HG03342 (cell line): Measurements from ENCODE around the gene LUZP2.

Source experiments
- ATAC-seq: cut with Tn5 transposase; IDR thresholded peaks from one replicate; pipeline ENCODE4 v1.9.1; 2021; ENCODE audit warnings: mild to moderate bottlenecking, moderate library complexity; ENCODE audit not compliant: unreplicated experiment

LUZP2 gene

GRCh38 chr11:24708616-24709015 lies 211.8 kb downstream of the LUZP2 start:
- no peak for ATAC-seq

GRCh38 chr11:24709928-24710565 lies 213.2 kb downstream of the LUZP2 start:
- ATAC-seq = no peak

GRCh38 chr11:24714601-24715000 lies 217.7 kb downstream of the LUZP2 start:
- ATAC-seq = no peak

DNA sequence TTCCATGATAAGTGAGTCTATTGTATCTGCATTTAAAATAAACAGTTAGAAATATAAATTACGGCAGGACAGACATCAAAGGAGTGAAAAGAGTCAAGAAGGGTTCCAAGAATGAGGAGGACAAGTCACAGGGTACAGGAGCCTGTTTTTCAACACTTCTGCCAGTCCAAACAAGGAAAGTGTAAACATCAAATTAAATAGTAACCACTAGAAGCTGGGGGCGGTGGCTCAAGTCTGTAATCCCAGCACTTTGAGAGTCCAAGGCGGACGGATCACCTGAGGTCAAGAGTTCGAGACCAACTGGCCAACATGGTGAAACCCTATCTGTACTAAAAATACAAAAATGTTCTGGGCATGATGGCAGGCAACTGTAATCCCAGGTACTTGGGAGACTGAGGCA lies 219.6 kb downstream of the LUZP2 start:
- ATAC-seq = no peak

DNA sequence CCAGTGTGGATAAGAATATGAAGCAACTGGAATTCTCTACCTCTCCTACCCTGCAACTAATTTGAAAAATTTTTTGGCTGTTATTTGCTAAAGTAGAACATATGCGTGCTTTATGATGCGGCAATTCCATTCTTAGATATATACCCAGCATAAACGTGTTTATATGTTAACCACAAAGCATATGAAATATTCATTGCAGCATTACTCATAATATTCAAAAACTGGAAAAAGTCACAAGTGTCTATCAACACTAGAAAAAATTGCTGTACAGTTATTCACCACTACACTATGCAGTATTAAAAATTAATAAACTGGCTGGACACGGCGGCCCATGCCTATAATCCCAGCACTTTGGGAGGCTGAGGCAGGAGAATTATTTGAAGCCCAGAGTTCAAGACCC lies 226.4 kb downstream of the LUZP2 start:
- ATAC-seq = no peak

DNA sequence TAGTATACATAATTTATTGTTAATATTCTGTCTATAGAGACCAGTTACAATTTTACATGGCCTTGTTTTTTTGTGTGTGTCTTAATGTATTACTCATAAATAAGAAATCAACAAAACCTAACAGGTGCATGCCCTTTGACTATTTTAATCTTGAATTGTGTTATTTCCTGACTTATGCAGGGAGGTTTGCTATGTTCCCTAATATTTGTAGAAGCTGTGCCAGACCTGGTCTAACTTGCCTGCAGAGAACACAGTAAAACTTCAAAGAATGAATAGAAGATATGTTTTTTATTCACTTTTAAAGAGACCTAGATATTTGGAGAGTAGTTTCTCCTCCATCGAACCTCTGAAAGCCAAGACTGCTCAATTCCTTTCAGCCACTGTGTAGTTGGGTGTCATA lies 234.7 kb downstream of the LUZP2 start:
- no peak for ATAC-seq

- no peak for ATAC-seq
Observed at GRCh38 chr11:24734742-24735237, 237.9 kb downstream of the LUZP2 start.

DNA sequence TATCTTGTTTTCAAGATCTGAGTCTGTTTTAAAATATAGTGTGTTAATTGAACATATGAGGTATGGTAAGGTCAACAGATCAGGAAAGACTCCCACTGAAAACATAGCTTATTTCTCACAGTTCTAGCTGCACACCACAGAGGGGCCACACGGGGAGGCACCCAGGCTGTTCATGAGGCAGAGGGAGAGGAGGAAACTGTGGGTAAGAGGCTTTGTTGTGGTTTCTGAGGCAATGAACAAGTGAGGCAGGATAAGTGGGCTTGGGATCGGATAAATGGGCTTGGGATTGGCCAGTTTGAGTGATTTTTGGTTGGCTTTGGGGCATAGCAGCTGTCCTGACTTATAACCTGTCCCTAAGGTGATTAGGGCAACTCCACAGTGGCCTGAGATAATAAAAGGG lies 242.1 kb downstream of the LUZP2 start:
- no peak for ATAC-seq

DNA sequence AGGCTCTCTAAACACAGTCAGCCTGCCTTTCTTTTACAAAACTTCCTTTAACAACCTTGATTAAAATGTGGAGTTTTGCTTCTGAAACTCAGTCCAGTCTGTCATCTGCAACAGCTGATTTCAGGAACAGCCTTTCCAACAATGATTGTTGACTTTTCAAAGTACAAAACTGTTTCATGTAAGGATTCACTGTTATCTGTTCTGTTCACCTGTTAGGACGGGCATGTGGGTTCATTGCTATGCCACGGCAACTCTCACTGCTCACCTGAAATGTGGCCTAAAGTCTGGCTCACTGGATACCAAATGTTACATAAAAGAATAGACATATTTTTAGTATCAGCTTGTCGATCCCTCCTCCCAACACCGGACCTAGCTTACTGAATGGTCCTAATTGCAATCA lies 242.8 kb downstream of the LUZP2 start:
- no peak for ATAC-seq

- no peak for ATAC-seq
Observed at GRCh38 chr11:24747275-24748251, 250.7 kb downstream of the LUZP2 start.

GRCh38 chr11:24748261-24748660 lies 251.4 kb downstream of the LUZP2 start:
- ATAC-seq = no peak

GRCh38 chr11:24754406-24754805 lies 257.6 kb downstream of the LUZP2 start:
- ATAC-seq = no peak

GRCh38 chr11:24755260-24755839 lies 258.5 kb downstream of the LUZP2 start:
- no peak for ATAC-seq

GRCh38 chr11:24759742-24760141 lies 262.9 kb downstream of the LUZP2 start:
- ATAC-seq = no peak

GRCh38 chr11:24760681-24761080 lies 263.8 kb downstream of the LUZP2 start:
- ATAC-seq = no peak

- no peak for ATAC-seq
Observed at GRCh38 chr11:24762076-24762475, 265.2 kb downstream of the LUZP2 start.

DNA sequence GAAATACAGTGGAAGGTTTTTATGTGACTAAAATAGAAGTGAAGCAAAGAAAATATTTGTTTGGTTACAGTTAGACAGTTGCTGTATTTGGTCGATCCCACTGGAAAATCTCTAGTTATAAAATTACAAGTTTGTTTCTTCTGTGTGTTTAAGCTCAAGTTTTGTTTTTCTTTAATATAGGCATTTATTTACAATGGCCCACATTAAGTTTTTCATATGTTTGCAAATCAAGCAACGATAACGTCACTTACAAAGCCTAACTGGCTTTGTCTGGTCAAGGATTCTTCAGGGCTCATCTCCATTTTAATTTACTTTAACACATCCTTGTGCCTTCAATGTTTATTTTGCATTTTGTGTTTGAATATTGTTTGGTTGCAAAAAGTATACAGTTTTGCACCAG lies 270.6 kb downstream of the LUZP2 start:
- ATAC-seq = no peak

GRCh38 chr11:24773322-24773721 lies 276.5 kb downstream of the LUZP2 start:
- no peak for ATAC-seq

GRCh38 chr11:24779791-24780190 lies 282.9 kb downstream of the LUZP2 start:
- no peak for ATAC-seq

GRCh38 chr11:24781288-24781687 lies 284.4 kb downstream of the LUZP2 start:
- no peak for ATAC-seq

GRCh38 chr11:24793479-24793878 lies 296.6 kb downstream of the LUZP2 start:
- no peak for ATAC-seq

DNA sequence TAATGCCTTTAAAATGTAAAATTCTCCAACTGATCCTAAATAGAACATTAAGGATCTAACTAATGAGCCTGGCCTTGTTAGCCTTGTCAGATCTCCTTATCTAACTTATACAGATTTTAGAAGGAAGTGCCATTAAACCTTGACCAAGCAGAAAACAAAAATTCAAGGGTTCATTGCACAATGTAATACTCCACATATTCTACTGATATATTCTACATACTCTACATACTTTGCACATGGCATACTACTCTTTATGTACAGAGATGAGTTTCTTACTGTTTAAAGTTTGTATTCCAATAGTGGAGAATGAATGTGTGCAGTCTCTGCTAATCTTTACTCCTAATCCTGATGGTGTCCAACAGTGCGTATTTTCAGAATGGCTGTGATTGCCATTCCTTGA lies 297.2 kb downstream of the LUZP2 start:
- ATAC-seq = no peak
